Hepatocyte (in vitro differentiated cells): Measurements from ENCODE around the gene TRIM29. TPM values are rescaled to one million over a fixed set of nuclear protein-coding genes. Genes with fewer than 3 reads are reported as not detected.

Experiments
- DNase-seq: peaks from one replicate; pipeline ENCODE4 v3.0.0-alpha.2; 2016; ENCODE audit warnings: low spot score
- H2AFZ ChIP-seq: fragments of 200-600 bp; sonication (generic); 2 replicates; pipeline ENCODE4 v1.6.0; 2016; ENCODE audit warnings: antibody characterized with exemption, mild to moderate bottlenecking
- H3K27ac ChIP-seq: fragments of 200-600 bp; sonication (generic); 2 replicates; pipeline ENCODE4 v1.5.1; 2016; ENCODE audit warnings: mild to moderate bottlenecking
- H3K27me3 ChIP-seq: fragments of 200-600 bp; sonication (generic); 2 replicates; pipeline ENCODE4 v1.6.1; 2016
- H3K36me3 ChIP-seq: fragments of 200-600 bp; sonication (generic); replicated peaks from 2 replicates; pipeline ENCODE4 v1.5.1; 2016; ENCODE audit warnings: low read depth; ENCODE audit not compliant: insufficient read depth
- H3K4me1 ChIP-seq: fragments of 200-600 bp; sonication (generic); 2 replicates; pipeline ENCODE4 v1.5.1; 2016; ENCODE audit warnings: mild to moderate bottlenecking, moderate library complexity; ENCODE audit not compliant: insufficient read depth
- H3K4me2 ChIP-seq: fragments of 200-600 bp; sonication (generic); 2 replicates; pipeline ENCODE4 v1.6.0; 2016
- H3K4me3 ChIP-seq: fragments of 200-600 bp; sonication (generic); 2 replicates; pipeline ENCODE4 v1.5.1; 2016; ENCODE audit warnings: mild to moderate bottlenecking
- H3K79me2 ChIP-seq: fragments of 200-600 bp; sonication (generic); 2 replicates; pipeline ENCODE4 v1.6.0; 2017; ENCODE audit warnings: mild to moderate bottlenecking
- H3K9me2 ChIP-seq: fragments of 200-600 bp; sonication (generic); replicated peaks from 2 replicates; pipeline ENCODE4 v1.6.0; 2017; ENCODE audit warnings: mild to moderate bottlenecking; ENCODE audit not compliant: insufficient read depth
- H3K9me3 ChIP-seq: fragments of 200-600 bp; sonication (generic); 2 replicates; pipeline ENCODE4 v1.5.1; 2016; ENCODE audit warnings: low read depth, mild to moderate bottlenecking
- H4K20me1 ChIP-seq: fragments of 200-600 bp; sonication (generic); 2 replicates; pipeline ENCODE4 v1.6.0; 2016; ENCODE audit warnings: mild to moderate bottlenecking; ENCODE audit not compliant: insufficient read depth, poor library complexity, severe bottlenecking
- EZH2 ChIP-seq: fragments of 200-600 bp; sonication (generic); IDR thresholded peaks from 2 replicates; pipeline ENCODE4 v1.6.1; 2016; ENCODE audit warnings: antibody characterized with exemption, mild to moderate bottlenecking, borderline replicate concordance
- EZH2phosphoT487 ChIP-seq: fragments of 200-600 bp; sonication (generic); IDR thresholded peaks from one replicate; pipeline ENCODE4 v1.6.1; 2018; ENCODE audit warnings: antibody characterized with exemption, mild to moderate bottlenecking, low read depth, moderate library complexity; ENCODE audit not compliant: unreplicated experiment, severe bottlenecking
- WGBS: methylation state at CpG from one replicate; pipeline ENCODE4 v1.1.6; 2016; ENCODE audit warnings: low lambda C conversion rate; ENCODE audit errors: missing lambda C conversion rate; 5-methylcytosine and 5-hydroxymethylcytosine counted together
- polyA plus RNA-seq: library from polyadenylated mRNA; unstranded; fragments of >200 nt; fragmentation: Nextera tagmentation; extraction: Ambion mirVana; gene quantifications from 2 replicates; pipeline ENCODE4 v1.2.1, GENCODE V29; 2016
- total RNA-seq: library from RNA; depleted of rRNA; stranded (reverse); fragments of >200 nt; gene quantifications from 2 replicates; pipeline ENCODE4 v1.2.3, GENCODE V29; 2014
- TF ChIP-seq, protein P1 (sequence below): fragments of 200-600 bp; sonication (generic); IDR thresholded peaks from 2 replicates; pipeline ENCODE4 v1.5.1; 2016; ENCODE audit warnings: antibody characterized with exemption, mild to moderate bottlenecking; ENCODE audit not compliant: poor library complexity

The TRIM29 gene
- total and polyA plus RNA-seq, 2 experiments from 2014 or later: 7.7 to 8.5 TPM

DNA sequence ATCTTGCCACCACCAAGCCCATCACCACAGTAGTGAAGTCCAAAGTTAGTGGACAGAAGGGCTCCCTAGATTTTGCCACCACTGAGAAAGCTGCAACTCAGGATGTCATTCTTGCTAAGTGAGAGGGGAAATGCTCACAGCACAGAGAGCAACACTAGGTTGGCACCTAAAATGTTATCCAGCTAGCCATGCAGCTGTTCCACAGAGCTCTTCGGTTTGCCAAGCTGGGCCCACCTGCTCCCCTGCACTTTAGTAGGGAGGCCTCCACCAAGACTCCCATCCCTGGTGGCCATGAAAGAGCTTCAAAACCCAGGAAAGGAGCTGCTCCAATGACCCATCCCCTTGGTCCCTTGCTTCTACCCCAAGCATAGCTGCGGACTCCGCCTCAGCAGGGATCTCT lies 63.8 kb downstream of the TRIM29 start:
- H4K20me1 ChIP-seq: no peaks in the 10 kb centered on the region
- no peak overlapping the region for H3K4me3 ChIP-seq
- no peaks in the 10 kb centered on the region for H3K36me3 ChIP-seq
- no peak overlapping the region for H2AFZ ChIP-seq
- no peaks in the 10 kb centered on the region for H3K4me1 ChIP-seq
- no peaks in the 10 kb centered on the region for H3K9me3 ChIP-seq
- H3K27me3 ChIP-seq: no peaks in the 10 kb centered on the region
- no peaks in the 10 kb centered on the region for H3K9me2 ChIP-seq
- no peak overlapping the region for H3K4me2 ChIP-seq
- TF ChIP-seq, protein P1, sequence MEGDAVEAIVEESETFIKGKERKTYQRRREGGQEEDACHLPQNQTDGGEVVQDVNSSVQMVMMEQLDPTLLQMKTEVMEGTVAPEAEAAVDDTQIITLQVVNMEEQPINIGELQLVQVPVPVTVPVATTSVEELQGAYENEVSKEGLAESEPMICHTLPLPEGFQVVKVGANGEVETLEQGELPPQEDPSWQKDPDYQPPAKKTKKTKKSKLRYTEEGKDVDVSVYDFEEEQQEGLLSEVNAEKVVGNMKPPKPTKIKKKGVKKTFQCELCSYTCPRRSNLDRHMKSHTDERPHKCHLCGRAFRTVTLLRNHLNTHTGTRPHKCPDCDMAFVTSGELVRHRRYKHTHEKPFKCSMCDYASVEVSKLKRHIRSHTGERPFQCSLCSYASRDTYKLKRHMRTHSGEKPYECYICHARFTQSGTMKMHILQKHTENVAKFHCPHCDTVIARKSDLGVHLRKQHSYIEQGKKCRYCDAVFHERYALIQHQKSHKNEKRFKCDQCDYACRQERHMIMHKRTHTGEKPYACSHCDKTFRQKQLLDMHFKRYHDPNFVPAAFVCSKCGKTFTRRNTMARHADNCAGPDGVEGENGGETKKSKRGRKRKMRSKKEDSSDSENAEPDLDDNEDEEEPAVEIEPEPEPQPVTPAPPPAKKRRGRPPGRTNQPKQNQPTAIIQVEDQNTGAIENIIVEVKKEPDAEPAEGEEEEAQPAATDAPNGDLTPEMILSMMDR: no peak
- TF ChIP-seq EZH2phosphoT487 (no peak), EZH2 (no peak)
- no peaks in the 10 kb centered on the region for H3K79me2 ChIP-seq
- no peak overlapping the region for H3K27ac ChIP-seq
- WGBS: 95% methylated on average over 3 of the region's 3 CpGs
- DNase-seq: no peak

DNA sequence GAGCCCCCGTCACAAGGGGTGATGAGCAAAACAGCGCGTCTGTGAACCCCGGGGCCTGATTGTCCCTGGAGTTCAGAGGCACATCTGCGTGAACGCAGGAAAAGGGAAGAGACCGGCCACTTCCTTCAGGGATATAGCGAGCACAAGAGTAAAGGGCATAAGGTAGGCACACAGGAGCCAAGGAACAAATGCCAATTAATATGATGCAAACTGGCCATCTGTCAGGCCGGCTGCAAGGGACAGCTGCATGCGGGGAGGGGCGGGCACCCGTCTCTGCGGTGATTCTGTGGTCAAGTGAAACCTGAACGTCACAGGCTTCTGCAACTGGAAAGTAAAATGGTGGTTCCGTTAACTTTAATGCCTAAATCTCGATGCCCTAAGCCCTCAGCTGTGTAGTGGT lies 64.7 kb downstream of the TRIM29 start:
- TF ChIP-seq EZH2phosphoT487: no peak
- TF ChIP-seq, protein P1: no peak
- no peak for TF ChIP-seq EZH2
- H3K27me3 ChIP-seq: no peaks in the 10 kb centered on the region
- 94% methylated on average over 16 of the region's 16 CpGs for WGBS

DNA sequence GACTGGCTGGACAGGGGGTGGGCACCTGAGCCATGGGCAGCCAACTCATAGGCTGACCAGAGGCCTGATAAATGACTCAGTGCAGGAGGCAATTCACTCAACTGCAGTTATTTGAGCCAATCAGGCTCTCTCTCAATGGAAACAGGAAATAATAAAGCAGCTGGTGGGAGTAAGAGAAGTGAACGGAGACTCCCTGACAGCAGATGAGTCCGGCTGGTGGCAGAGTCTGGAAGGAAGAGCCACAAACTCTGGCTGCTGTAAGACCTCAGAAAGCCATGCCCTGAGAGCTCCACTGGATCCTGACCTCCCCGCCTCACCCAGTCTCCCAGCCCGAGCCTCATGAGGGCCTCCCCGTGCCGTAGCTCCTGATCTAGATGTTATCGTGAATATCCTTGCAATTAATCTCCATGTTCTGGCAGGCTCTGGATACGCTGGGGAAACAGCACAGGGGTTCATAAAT lies 69.8 kb downstream of the TRIM29 start:
- WGBS: 52% methylated on average over 8 of the region's 8 CpGs
- TF ChIP-seq EZH2phosphoT487: no peak
- TF ChIP-seq EZH2: no peak
- TF ChIP-seq, protein P1: no peak
- H3K4me2 ChIP-seq: peak overlapping the region; percentile 66
- DNase-seq: peak; percentile 65
- no peak overlapping the region for H3K4me3 ChIP-seq
- H3K4me1 ChIP-seq: peaks cover 4% of the 10 kb centered on the region
- no peak overlapping the region for H2AFZ ChIP-seq
- H3K27me3 ChIP-seq: no peaks in the 10 kb centered on the region
- no peaks in the 10 kb centered on the region for H3K79me2 ChIP-seq
- H3K36me3 ChIP-seq: no peaks in the 10 kb centered on the region
- H4K20me1 ChIP-seq: no peaks in the 10 kb centered on the region
- H3K27ac ChIP-seq: peak overlapping the region; percentile 49
- H3K9me2 ChIP-seq: no peaks in the 10 kb centered on the region
- no peaks in the 10 kb centered on the region for H3K9me3 ChIP-seq

More for the DNA sequence above, 64.7 kb downstream of the TRIM29 start:
- Histone ChIP-seq H3K79me2 (no peaks in the 10 kb centered on the region), H3K9me2 (no peaks in the 10 kb centered on the region), H3K4me3 (no peak overlapping the region), H3K4me2 (no peak overlapping the region), H4K20me1 (no peaks in the 10 kb centered on the region), H3K27ac (no peak overlapping the region), H2AFZ (no peak overlapping the region), H3K9me3 (no peaks in the 10 kb centered on the region), H3K4me1 (peaks cover 3% of the 10 kb centered on the region), H3K36me3 (no peaks in the 10 kb centered on the region)
- no peak for DNase-seq
